Measurements from ENCODE around the gene KL.

KL gene

DNA sequence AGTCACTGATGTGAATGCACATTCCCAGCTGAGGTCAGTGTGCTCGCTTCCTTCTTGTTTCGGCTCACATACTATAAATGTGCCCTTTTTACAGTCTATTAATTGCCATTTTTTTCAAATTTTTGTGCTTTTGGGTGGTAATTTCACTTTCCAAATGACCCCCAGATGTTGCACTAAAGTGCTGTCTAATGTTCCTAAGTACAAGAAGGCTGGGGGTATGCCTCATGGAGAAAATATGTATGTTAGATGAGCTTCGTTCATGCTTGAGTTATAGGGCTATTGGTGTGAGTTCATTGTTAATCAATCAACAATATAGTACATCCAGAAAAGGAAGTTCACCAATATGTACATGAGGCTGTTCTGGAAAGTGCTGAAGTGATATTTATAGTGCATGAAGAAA, 84.7 kb downstream of the KL start:
- no peak overlapping the region for H3K9ac ChIP-seq (ENCODE audit: low read depth, low read length)
- H3K27ac ChIP-seq (ENCODE audit: low read length), result no peak overlapping the region
- no peaks in the 10 kb centered on the region for H3K9me3 ChIP-seq (ENCODE audit: insufficient read depth, low read length, severe bottlenecking)
- DNase-seq (no peak), ATAC-seq (ENCODE audit: insufficient read depth, low read depth) (no peak)
- H3K4me3 ChIP-seq (ENCODE audit: low read depth in 1 of 2, low read length in 2 of 2), result no peak overlapping the region
- no peak overlapping the region for H3K4me2 ChIP-seq (ENCODE audit: insufficient read depth, low read length)
- H3K79me2 ChIP-seq (ENCODE audit: insufficient read depth, low read length), result no peaks in the 10 kb centered on the region
- H3K4me1 ChIP-seq (ENCODE audit: insufficient read depth, low read length), result no peaks in the 10 kb centered on the region
- H3K36me3 ChIP-seq (ENCODE audit: insufficient read depth, low read length), result no peaks in the 10 kb centered on the region
- H4K20me1 ChIP-seq (ENCODE audit: insufficient read depth, low read length), result no peaks in the 10 kb centered on the region
- H3K27me3 ChIP-seq (ENCODE audit: insufficient read depth, low read length, poor library complexity), result no peaks in the 10 kb centered on the region
- H2AFZ ChIP-seq (ENCODE audit: low read depth, low read length), result no peak overlapping the region
- TF ChIP-seq, protein P1, sequence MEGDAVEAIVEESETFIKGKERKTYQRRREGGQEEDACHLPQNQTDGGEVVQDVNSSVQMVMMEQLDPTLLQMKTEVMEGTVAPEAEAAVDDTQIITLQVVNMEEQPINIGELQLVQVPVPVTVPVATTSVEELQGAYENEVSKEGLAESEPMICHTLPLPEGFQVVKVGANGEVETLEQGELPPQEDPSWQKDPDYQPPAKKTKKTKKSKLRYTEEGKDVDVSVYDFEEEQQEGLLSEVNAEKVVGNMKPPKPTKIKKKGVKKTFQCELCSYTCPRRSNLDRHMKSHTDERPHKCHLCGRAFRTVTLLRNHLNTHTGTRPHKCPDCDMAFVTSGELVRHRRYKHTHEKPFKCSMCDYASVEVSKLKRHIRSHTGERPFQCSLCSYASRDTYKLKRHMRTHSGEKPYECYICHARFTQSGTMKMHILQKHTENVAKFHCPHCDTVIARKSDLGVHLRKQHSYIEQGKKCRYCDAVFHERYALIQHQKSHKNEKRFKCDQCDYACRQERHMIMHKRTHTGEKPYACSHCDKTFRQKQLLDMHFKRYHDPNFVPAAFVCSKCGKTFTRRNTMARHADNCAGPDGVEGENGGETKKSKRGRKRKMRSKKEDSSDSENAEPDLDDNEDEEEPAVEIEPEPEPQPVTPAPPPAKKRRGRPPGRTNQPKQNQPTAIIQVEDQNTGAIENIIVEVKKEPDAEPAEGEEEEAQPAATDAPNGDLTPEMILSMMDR (IDR thresholded peaks at IDR 0.05; ENCODE audit: borderline replicate concordance, extremely low read depth, low read length, poor library complexity, severe bottlenecking), result no peak
- no peak for TF ChIP-seq EZH2 (IDR thresholded peaks at IDR 0.05; ENCODE audit: borderline replicate concordance, low read depth, low read length, severe bottlenecking)

DNA sequence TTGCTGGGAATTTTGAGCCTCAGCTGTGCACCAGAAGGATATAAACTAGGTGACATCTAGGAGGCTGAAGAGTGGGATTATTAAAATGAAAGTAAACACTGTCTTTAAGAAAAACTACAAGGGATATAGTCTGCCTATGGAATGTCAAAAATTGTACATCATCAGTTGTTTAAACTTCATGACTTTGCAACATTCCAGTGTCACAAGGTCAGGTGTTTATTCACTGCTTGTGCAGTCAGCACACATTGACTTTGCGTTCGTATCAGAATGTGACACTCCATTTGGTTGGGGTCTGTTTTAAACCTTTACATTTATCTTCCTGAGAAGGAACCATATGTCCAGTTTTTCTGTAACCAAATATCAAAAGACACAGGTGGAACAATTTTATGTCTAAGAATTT, 85.6 kb downstream of the KL start:
- no peak overlapping the region for H3K9ac ChIP-seq (ENCODE audit: low read depth, low read length)
- H3K79me2 ChIP-seq (ENCODE audit: insufficient read depth, low read length), result no peaks in the 10 kb centered on the region
- H3K27me3 ChIP-seq (ENCODE audit: insufficient read depth, low read length, poor library complexity), result no peaks in the 10 kb centered on the region
- no peak overlapping the region for H3K4me2 ChIP-seq (ENCODE audit: insufficient read depth, low read length)
- DNase-seq (no peak), ATAC-seq (ENCODE audit: insufficient read depth, low read depth) (no peak)
- no peak overlapping the region for H2AFZ ChIP-seq (ENCODE audit: low read depth, low read length)
- no peak for TF ChIP-seq EZH2 (IDR thresholded peaks at IDR 0.05; ENCODE audit: borderline replicate concordance, low read depth, low read length, severe bottlenecking)
- TF ChIP-seq, protein P1 (IDR thresholded peaks at IDR 0.05; ENCODE audit: borderline replicate concordance, extremely low read depth, low read length, poor library complexity, severe bottlenecking), result no peak
- H3K4me3 ChIP-seq (ENCODE audit: low read depth in 1 of 2, low read length in 2 of 2), result no peak overlapping the region
- no peaks in the 10 kb centered on the region for H3K36me3 ChIP-seq (ENCODE audit: insufficient read depth, low read length)
- no peak overlapping the region for H3K27ac ChIP-seq (ENCODE audit: low read length)
- H3K4me1 ChIP-seq (ENCODE audit: insufficient read depth, low read length), result no peaks in the 10 kb centered on the region
- no peaks in the 10 kb centered on the region for H4K20me1 ChIP-seq (ENCODE audit: insufficient read depth, low read length)
- H3K9me3 ChIP-seq (ENCODE audit: insufficient read depth, low read length, severe bottlenecking), result no peaks in the 10 kb centered on the region

DNA sequence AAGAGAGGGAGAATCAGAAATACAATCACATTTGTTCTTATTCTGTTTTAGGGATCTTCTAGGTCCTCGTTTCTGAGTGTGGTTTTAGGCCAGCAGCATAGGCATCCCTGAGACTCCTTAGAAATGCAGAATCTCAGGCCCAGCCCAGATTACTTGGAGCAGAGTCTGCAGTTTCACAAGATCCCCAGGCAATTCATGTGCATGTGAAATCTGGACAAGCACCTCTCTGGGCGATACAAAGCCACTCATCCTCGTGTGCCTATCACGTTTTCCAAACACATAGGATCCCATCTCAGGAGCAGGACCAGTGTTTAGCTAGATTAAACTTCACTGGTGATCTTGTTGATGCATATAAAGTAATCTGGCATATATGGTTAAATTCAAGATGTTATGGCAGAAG, 87.2 kb downstream of the KL start:
- TF ChIP-seq, protein P1 (IDR thresholded peaks at IDR 0.05; ENCODE audit: borderline replicate concordance, extremely low read depth, low read length, poor library complexity, severe bottlenecking), result no peak
- no peak for TF ChIP-seq EZH2 (IDR thresholded peaks at IDR 0.05; ENCODE audit: borderline replicate concordance, low read depth, low read length, severe bottlenecking)
- ATAC-seq (ENCODE audit: insufficient read depth, low read depth) (no peak), DNase-seq (no peak)
- Histone ChIP-seq H3K9me3 (ENCODE audit: insufficient read depth, low read length, severe bottlenecking) (no peaks in the 10 kb centered on the region), H4K20me1 (ENCODE audit: insufficient read depth, low read length) (no peaks in the 10 kb centered on the region), H3K27ac (ENCODE audit: low read length) (no peak overlapping the region), H3K4me1 (ENCODE audit: insufficient read depth, low read length) (no peaks in the 10 kb centered on the region), H2AFZ (ENCODE audit: low read depth, low read length) (no peak overlapping the region), H3K79me2 (ENCODE audit: insufficient read depth, low read length) (no peaks in the 10 kb centered on the region), H3K4me3 (ENCODE audit: low read depth in 1 of 2, low read length in 2 of 2) (no peak overlapping the region), H3K27me3 (ENCODE audit: insufficient read depth, low read length, poor library complexity) (no peaks in the 10 kb centered on the region), H3K4me2 (ENCODE audit: insufficient read depth, low read length) (no peak overlapping the region), H3K36me3 (ENCODE audit: insufficient read depth, low read length) (no peaks in the 10 kb centered on the region), H3K9ac (ENCODE audit: low read depth, low read length) (no peak overlapping the region)
